Stimulated activated CD8-positive, alpha-beta memory T cell treated with anti-CD3 and anti-CD28 coated beads, Interleukin-4, amount 100 ng/mL, for 1 hour (primary cell): ENCODE results near the gene PLAAT4.
A peak's percentile ranks its signal among the peaks of the same experiment; 100 is the strongest.
"Not testable (repeated sequence)": the region's sequence is repeated elsewhere in the genome, so short reads cannot be mapped to it uniquely, and the experiment has no call there.

Experiments
- DNase-seq, 2 donors: peaks; one replicate each; pipeline ENCODE4 v3.0.0-alpha.2; 2020; ENCODE audit warnings: low read depth in 2 of 2, low spot score in 1 of 2

The PLAAT4 gene

DNA sequence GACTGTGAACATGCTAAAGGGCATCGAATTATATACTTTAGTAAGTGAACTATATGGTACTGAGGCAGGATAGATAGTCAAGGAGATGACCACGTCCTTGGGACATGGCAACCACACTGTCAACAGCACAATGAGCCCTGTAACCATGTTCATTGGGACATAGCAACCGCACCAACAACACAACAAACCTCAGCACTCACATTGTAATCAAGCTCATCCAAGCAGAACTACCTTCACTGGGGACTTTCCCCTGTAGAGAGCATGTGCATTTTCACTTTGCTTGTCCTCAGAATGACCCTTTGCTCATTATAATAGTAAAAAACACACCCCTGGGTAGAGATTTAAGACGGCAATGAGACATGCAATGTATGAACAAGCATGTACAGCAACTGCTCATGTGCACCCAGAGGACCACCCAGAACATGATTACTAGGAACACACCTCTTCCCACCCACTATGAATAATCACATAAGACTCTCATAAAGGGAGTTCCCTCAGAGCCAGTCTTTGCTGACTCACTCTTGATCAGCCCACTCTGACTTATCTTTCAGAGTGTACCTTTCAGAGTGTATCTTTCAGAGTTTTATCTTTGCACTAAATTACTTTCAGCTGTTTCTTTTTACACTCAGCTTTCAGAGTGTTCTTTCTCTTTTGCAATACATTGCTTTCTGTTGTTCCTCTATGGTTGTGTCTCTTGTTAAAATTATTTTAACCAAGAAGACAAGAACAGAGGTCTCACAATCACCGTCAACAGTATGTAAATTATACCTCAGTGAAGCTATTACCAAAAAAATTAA lies 30.6 kb downstream of the PLAAT4 start:
- DNase-seq = peak in 1 of 2 donors; percentile 41

GRCh38 chr11:63569570-63569969 lies 33.0 kb downstream of the PLAAT4 start:
- no peak for DNase-seq

DNA sequence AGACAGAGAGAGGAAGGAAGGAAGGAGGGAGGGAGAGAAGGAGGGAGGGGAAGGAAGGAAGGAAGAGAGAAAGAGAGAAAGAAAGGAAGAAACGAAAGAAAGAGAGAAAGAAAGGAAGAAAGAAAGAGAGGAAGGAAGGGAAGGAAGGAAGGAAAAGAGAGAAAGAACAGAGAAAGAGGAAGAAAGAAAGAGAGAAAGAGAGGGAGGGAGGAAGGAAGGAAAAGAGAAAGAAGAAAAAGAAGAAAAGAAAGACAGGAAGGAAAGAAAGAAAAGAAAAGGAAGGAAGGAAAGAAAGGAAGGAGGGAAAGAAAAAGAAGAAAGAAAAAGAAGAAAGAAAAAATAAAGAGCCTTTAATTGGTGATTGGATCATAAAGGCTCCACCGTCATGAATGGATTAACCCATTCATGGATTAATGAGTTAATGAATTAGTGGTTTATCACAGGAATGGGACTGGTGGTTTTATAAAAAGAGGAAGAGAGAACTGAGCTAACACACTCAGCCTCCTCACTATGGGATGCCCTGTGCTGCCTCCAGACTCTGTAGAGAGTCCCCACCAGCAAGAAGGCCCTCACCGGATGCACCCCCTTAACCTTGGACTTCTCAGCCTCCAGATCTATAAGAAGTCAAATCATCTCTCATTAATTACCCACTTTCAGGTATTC lies 35.5 kb downstream of the PLAAT4 start:
- no peak for DNase-seq

DNA sequence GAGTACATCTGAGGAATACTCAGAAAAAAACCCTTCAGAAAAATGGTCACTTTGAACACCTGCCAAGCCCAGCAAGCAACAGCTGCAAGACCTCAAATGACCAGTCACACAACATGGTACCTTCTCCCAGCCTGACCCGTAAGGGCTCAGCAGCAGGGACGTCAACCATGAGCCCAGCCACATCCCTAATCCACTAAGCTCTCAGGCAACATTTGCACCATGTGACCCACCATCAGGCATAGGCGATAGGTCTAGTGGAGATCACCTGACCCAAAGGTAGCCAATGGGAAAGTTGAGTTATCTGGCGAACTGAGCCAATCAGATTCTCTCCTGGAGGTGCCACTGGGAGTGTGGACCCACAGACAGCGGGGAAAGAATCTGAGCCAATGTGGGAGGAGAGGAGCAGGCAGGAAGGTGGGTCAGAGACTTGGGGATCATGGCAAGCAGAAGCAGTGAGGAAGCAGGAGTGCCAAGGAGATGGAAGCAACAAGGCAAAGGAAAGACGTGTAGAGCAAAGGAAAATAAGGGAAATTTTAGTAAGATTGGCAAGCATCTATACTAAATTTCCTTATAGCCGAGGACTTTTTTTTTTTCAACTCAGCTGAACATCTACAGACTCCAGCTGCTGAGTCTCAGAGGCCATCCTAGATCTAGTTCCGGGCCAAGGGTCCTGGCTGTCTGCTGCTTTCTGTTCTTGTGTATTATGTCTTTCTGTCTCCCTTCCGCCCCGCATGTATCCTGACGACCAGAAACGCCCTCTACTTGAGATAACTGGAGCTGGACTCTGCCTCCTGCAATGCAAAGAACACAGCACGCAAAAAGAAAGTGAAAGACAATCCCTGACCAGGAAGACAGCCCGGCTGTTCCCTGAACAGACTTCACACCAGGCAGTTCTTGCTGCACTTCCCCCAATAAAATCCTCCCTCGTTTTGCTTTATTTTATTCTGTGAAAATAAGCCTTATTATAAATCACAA lies 37.6 kb downstream of the PLAAT4 start:
- DNase-seq = no peak

- DNase-seq = no peak
Measured at GRCh38 chr11:63574856-63575602, 38.4 kb downstream of the PLAAT4 start.

- DNase-seq = not testable (repeated sequence)
Measured at GRCh38 chr11:63578882-63579281, 42.3 kb downstream of the PLAAT4 start.

GRCh38 chr11:63581224-63581623 lies 44.6 kb downstream of the PLAAT4 start:
- DNase-seq = not testable (repeated sequence)

DNA sequence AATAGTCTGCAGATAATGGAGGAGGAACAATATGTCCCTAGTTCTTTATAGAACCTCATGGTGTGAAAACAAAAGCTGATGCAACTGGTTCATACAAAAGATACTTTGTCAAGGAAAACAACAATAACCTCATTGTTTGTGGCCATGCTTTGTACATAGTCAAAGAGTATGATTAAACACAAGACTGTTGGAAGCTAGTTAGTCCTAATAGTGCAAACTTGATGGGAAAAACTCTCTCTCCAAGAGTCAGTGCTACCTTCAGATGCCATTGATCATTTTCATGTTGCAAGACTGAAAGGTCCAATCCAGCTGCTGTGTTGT lies 46.7 kb downstream of the PLAAT4 start:
- no peak for DNase-seq

GRCh38 chr11:63586451-63587166 lies 50.0 kb downstream of the PLAAT4 start:
- DNase-seq = no peak

GRCh38 chr11:63589000-63589399 lies 52.4 kb downstream of the PLAAT4 start:
- no peak for DNase-seq

DNA sequence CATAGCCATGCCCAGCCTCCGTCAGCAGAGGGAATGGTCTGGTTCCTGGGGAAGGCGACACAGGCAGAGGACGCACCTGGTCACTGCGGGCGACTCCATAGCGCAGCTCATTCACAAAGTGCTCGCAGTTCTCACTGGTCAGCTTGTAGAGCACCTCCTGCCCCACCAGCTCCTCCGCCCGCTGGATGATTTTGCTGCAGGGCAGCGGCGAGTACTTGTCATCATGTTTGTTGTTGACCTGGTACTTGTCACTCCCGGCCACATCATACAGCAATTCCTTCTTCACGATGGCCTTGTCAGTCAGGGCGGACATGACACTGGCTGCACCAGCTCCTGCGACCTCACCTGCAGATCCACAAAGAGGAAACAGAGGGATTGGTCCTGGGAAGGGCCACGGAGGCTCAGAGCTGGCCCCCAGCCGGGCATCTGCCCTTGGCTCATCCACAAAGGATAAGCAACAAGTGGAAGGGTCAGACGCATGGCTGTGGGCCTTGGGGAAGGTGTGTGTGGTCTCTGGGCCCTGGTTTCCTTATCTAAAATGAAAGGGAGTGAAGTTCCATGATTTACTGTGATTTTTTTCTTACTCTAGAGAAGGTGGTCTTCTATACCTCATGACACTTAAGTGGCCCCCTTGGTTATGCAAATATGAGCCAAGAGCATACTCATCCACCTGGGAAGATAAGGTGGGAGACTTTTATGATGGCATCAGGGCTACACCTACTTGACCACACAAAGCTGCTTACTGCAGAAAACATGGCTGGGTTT lies 53.6 kb downstream of the PLAAT4 start:
- no peak for DNase-seq

DNA sequence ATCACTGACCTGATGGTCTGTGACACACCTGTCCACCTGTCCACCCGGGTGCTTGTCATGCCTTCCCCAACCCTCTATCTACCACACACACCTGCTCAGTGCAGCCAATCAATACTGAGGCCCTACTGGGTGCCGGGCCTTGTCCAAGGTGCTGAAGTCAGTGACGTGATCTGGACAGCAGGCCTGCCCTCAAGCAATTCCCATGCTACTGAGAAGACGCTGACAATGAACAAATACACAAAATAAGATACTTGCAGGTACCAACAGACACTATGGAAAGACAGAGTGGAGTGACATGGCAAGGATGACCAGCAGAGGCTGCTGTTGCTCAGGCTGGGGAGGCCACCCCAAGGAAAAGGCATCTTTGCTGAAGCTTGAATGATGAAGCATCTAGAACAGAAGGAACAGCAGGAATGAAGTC lies 56.4 kb downstream of the PLAAT4 start:
- DNase-seq = no peak

GRCh38 chr11:63595296-63595695 lies 58.7 kb downstream of the PLAAT4 start:
- DNase-seq = no peak
